Renal cortical epithelial cell (primary cell): ENCODE data around the gene ZGRF1. TPM values are rescaled to one million over a fixed set of nuclear protein-coding genes. Genes with fewer than 3 reads are reported as not detected.
"Not testable (repeated sequence)": the region's sequence is repeated elsewhere in the genome, so short reads cannot be mapped to it uniquely, and the experiment has no call there.

Experiments used
- DNase-seq: peaks from one replicate; pipeline ENCODE4 v3.0.0-alpha.2; 2011; ENCODE audit warnings: low read depth
- total RNA-seq: library from RNA; depleted of rRNA; stranded (reverse); fragments of >200 nt; gene quantifications from 2 replicates; pipeline ENCODE4 v1.2.3, GENCODE V29; 2014

The ZGRF1 gene
- total RNA-seq, 1 donor from 2014 or later = 2.5 TPM

GRCh38 chr4:112642526-112642925, 5.8 kb upstream of the ZGRF1 start:
- no peak for DNase-seq

DNA sequence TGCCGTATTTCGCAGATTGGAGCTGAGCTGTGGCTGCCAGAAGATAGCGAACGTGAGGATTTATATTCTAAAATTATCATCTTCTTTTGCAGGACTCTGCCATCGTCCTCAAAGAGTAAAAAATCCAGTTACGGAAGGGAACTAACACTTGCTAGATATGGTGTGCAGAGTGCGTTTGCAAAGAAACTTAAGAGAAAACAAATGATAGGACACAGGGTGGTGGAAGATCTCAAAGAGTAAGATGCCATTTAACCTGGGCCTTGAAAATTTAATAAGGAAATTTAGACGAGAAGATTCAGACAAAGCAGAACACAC, 800 bp upstream of the ZGRF1 start:
- no peak for DNase-seq

GRCh38 chr4:112633477-112634235, 3.1 kb downstream of the ZGRF1 start:
- peak; percentile 46 for DNase-seq

GRCh38 chr4:112626228-112626627, 10.5 kb downstream of the ZGRF1 start:
- no peak for DNase-seq

- no peak for DNase-seq
Observed at GRCh38 chr4:112616984-112617383, 19.7 kb downstream of the ZGRF1 start.

- not testable (repeated sequence) for DNase-seq
Observed at GRCh38 chr4:112612814-112613213, 23.9 kb downstream of the ZGRF1 start.

- DNase-seq = peak; percentile 65
Observed at GRCh38 chr4:112604589-112604988, 32.1 kb downstream of the ZGRF1 start.

- DNase-seq = no peak
Observed at GRCh38 chr4:112594993-112595392, 41.7 kb downstream of the ZGRF1 start.

DNA sequence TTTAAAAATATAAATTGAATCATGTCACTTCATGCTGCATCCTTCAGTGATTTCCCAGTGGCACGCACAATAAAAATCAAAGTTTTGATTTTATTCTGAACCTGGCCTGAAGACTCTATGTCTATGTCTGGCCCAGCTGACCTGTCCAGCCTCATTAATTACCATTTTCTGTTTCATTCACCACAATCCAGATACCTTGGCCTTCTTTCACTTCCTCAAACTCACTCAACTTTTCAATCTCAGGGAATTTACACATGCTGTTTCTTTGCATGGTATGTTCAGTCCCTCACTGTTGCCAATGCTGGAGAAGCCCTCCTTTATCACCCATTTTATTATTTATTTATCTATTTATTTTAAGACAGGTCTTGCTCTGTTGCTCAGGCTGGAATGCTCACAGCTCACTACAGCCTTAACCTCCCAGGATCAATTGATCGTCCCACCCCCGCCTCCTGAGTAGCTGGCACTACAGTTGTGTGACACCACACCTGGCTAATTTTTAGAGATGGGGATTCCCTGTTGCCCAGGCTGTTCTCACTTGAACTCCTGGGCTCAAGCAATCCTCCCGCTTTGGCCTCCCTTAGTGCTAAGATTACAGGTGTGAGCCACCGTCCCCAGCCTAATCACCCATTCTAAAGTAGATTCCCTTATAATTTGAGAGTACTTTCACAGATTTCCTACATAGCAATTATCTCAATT, 43.1 kb downstream of the ZGRF1 start:
- DNase-seq = no peak

DNA sequence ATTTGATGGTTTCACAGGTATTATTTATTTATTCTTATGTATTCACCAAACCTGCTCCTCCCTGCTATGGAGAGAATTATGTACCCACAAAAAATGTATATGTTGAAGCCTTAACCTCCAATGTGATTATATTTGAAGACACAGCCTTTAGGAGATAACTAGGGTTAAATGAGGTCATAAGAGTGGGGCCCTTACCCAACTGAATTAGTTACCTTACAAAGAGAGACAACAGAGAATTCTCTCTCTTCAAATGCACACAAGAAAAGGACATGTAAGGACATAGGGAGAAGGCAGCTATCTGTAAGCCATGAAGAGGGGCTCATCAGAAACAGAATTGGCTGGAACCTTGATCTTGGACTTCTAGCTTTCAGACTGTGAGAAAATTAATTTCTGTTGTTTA, 44.0 kb downstream of the ZGRF1 start:
- DNase-seq = no peak

DNA sequence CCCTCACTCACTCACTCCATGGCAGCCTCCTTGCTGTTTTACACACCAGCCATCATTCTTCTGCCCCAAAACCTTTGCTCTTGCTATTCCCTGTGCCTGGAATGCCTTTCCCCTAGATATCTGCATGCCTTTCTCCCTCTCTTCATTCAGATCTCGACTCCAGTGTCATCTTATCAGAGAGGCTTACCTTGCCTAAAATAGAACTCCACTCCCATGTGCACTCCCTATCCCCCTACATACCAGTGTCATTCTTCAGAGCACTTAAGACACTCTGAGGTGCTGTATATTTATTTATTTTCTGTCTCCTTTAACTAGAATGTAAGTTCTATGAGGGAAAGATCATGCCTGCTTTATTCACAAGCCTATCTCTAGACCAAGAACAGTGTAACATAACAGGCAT, 45.1 kb downstream of the ZGRF1 start:
- no peak for DNase-seq

DNA sequence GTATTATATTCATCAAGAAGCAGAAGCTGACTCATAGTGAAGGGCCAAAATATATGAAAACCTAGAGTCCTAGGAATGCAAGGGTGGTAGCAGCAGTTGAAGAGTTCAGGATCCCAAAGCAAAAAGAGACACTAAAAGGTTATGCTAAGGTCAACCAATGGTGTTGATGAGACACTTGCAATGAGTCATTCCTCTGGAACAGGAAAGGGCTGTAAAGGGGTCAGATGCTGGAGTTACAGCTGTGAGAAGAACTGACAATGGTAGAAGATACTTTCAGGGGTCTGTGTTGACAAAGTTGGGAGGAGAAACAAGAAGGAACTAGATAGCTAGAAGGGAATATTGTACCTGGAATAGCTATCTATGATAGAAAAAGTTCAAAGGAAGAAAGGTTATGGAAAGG, 47.5 kb downstream of the ZGRF1 start:
- DNase-seq = peak; percentile 28

- DNase-seq = no peak
Observed at GRCh38 chr4:112585977-112586736, 50.6 kb downstream of the ZGRF1 start.

- no peak for DNase-seq
Observed at GRCh38 chr4:112567536-112567935, 69.2 kb downstream of the ZGRF1 start.

DNA sequence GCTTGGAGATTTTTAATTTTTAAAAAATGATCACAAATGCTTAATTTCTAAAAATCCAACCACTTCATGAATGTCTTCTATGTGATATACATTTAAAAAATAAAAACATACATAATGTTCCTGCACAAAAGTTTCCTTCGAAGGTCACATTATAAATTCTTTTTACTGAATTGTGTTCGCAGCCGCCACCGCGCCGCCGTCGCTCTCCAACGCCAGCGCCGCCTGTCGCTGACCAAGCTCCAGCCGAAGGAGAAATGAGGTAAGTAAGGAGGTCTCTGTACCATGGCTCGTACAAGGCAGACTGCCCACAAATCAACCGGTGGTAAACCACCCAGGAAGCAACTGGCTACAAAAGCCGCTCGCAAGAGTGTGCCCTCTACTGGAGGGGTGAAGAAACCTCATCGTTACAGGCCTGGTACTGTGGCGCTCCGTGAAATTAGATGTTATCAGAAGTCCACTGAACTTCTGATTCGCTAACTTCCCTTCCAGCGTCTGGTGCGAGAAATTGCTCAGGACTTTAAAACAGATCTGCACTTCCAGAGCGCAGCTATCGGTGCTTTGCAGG, 71.9 kb downstream of the ZGRF1 start:
- no peak for DNase-seq

GRCh38 chr4:112563431-112564200, 73.1 kb downstream of the ZGRF1 start:
- DNase-seq = no peak

GRCh38 chr4:112562254-112562879, 74.3 kb downstream of the ZGRF1 start:
- no peak for DNase-seq

GRCh38 chr4:112560084-112560483, 76.6 kb downstream of the ZGRF1 start:
- DNase-seq = no peak

- no peak for DNase-seq
Observed at GRCh38 chr4:112559053-112559452, 77.7 kb downstream of the ZGRF1 start.

DNA sequence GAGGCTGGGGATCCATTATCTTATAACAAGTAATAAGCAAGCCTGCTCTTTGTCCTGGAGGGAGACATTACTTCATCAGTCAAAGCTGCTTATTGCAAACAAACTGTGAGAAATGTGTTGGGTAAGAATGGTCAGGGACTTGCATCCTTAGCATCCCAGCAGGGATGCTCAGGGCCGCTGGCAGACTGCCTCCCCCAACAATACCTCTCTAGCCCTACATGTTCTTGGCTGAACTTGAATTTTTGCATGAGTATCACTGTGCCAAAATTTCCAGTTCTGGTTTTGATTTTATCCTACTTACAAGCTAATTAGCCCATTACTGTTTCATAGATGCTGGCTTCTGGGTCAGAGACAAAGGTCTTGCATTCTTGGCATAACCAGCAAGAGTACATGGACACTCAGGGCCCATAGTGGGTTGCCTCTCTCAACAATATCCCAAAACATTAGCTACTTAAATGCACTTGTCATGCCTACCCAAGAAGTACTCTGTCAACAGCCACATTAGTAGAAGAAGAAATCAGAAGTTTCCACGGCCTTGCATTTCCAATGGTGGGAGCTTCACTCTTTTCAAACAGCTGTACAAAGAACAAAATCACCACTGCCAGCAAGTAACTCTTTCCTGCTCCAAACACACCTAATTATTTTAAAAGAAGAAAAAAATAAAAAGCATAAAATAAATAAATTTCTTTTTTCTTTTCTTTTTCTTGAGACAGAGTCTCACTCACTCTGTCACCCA, 78.9 kb downstream of the ZGRF1 start:
- DNase-seq = no peak

DNA sequence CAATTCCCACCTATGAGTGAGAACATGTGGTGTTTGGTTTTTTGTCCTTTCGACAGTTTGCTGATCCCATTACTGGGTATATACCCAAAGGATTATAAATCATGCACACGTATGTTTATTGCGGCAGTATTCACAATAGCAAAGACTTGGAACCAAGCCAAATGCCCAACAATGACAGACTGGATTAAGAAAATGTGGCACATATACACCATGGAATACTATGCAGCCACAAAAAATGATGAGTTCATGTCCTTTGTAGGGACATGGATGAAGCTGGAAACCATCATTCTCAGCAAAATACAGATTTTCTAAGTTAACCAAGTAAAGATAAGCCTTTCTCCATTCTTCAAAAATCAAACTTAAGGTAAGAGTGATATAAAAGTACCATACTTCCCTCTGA, 82.4 kb downstream of the ZGRF1 start:
- not testable (repeated sequence) for DNase-seq
